Epithelial cell of prostate (primary cell): ENCODE measurements around the gene TRPC4AP.

Source experiments
- DNase-seq: peaks from one replicate; pipeline ENCODE4 v3.0.0-alpha.2; 2011; ENCODE audit warnings: low read depth, low spot score
- H3K27ac ChIP-seq: fragments of 450-650 bp; 2 replicates; pipeline ENCODE4 v1.5.1; 2017; ENCODE audit warnings: mild to moderate bottlenecking

TRPC4AP gene

DNA sequence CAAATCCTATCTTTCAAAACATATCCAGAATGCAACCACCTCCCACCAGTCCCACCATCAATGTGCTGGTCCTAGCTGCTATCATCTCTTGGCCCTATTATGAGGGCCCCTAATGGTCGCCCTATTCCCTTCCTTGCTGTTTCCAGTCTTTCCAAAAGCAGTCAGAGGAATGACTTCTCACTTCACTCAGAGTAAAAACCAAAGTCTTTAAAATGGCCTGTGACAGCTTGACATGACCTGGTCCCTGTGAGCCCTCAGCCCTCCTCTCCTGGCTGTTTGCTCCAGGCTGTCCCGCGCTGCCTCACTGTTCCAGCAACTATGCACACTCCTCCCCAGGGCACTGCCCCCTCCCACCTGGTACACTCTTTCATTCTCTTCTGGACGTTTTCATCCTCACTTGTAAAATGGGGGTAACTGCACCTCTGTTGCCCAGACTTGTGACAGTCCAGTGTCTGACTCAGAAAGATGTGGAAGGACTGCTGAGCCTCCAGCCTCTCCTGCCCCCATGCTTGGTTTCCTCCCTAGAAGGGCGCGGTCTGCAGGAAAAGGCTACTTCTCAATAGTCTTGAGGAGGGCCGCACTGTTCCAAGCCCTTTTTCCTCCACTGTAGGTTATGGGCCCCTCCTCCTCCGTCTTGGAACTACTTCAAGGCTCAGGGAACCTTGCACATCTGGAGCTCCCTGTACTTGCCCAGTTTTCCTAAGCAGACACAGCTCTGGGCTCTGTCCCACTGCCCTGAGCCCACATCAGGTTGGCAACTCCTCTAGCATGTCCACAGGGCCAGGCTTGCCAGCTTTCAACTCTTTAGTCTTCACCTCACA lies 72.3 kb downstream of the TRPC4AP start:
- no peak for DNase-seq
- no peak overlapping the region for H3K27ac ChIP-seq

DNA sequence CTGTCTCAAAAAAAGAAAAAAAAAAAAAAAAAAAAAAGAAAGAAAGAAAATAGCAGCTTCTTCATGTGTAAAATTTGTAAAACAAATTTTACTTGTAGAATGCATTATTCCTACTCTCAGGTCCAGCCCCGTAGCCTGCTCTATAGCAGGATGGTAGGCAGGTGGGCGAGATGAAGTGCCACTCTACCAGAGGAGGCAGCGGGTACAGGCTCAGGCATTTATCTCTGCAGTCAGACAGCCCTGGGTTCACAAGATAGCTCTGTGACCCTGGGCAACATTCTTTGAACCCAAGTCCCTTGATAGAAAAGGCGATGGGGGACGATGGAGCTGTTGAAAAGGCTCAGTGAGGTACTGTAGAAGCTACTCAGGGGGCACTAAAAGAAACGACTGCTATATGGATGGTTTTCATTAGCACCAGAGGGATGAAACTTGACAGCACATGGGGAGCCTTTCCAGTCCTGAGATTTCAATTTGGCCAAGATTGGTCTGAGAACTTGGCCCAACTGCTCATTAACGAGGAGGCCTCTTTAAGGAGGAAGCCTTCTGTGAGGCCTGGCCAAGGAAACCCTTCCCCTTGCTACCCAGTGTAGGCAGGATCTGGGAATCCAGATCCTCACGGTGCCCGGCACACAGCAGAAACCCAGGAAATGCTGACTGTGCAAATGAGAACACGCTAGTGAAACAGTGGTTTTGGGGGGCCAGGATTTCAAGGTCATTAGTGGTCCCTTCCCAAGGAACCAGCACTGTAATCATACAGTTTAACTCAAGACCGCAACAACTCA lies 73.8 kb downstream of the TRPC4AP start:
- H3K27ac ChIP-seq: no peak overlapping the region

GRCh38 chr20:35017099-35017835 lies 75.3 kb downstream of the TRPC4AP start:
- no peak overlapping the region for H3K27ac ChIP-seq
- no peak for DNase-seq

More for the DNA sequence above, 73.8 kb downstream of the TRPC4AP start:
- no peak for DNase-seq

GRCh38 chr20:35015863-35016193 lies 76.8 kb downstream of the TRPC4AP start:
- no peak overlapping the region for H3K27ac ChIP-seq
- no peak for DNase-seq

DNA sequence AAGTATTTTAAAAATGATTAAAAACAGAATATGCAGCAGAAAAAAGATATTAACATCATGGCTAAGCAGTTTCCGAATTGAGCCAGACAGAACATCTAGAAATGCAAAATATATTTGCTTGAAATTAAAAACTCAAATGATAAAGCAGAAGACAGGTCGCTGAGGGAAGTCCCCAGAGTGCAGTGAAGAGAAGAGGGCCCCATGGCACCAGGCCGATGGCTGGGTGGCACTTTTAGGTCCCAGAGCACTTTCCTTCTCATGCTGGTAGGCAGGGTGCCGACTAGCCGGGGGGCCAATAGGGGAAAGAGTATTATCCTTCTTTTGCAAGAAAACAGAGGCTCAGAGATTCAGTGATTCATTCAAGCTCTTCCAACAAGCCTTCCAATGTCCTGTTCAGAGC lies 78.1 kb downstream of the TRPC4AP start:
- no peak overlapping the region for H3K27ac ChIP-seq
- no peak for DNase-seq

- no peak for DNase-seq
- H3K27ac ChIP-seq: no peak overlapping the region
Observed at GRCh38 chr20:35013421-35014411, 78.9 kb downstream of the TRPC4AP start.

- H3K27ac ChIP-seq: no peak overlapping the region
Observed at GRCh38 chr20:35012227-35013069, 80.2 kb downstream of the TRPC4AP start.

GRCh38 chr20:35011589-35012226 lies 80.9 kb downstream of the TRPC4AP start:
- no peak for DNase-seq
- no peak overlapping the region for H3K27ac ChIP-seq

More at GRCh38 chr20:35012227-35013069, 80.2 kb downstream of the TRPC4AP start:
- DNase-seq: no peak

DNA sequence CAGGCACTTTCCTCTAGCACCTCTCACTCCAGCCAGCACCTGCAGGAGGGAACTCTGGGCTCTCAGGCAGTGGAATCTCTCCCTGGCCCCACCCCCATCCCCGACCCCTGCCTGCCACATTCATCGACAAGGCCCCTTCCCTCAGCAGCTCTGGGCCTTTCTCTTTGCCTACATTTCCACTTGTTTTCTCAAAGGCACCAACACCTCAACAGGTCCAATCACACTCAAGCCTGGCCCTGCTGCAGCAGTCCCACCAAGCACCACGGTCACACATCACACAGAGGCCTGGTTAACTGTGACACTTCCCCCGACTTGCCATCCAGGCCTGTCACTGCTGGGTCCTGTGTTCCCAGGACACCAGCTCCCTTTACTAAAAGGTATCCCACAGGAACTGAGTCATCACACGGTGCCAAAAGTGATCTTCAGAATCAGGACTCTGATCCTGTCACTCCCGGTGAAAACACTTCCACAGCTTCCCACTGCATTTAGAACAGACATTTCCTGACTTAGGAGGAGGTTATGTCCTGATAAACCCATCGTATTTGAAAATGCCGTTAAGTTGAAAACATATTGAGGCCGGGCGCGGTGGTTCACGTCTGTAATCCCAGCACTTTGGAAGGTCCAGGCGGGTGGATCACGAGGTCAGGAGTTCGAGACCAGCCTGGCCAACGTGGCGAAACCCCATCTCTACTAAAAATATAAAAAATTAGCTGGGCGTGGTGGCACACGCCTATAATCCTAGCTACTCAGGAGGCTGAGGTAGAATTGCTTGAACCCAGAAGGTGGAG lies 82.0 kb downstream of the TRPC4AP start:
- H3K27ac ChIP-seq: no peak overlapping the region
- no peak for DNase-seq

GRCh38 chr20:35009665-35010328 lies 82.8 kb downstream of the TRPC4AP start:
- DNase-seq: no peak
- H3K27ac ChIP-seq: no peak overlapping the region

DNA sequence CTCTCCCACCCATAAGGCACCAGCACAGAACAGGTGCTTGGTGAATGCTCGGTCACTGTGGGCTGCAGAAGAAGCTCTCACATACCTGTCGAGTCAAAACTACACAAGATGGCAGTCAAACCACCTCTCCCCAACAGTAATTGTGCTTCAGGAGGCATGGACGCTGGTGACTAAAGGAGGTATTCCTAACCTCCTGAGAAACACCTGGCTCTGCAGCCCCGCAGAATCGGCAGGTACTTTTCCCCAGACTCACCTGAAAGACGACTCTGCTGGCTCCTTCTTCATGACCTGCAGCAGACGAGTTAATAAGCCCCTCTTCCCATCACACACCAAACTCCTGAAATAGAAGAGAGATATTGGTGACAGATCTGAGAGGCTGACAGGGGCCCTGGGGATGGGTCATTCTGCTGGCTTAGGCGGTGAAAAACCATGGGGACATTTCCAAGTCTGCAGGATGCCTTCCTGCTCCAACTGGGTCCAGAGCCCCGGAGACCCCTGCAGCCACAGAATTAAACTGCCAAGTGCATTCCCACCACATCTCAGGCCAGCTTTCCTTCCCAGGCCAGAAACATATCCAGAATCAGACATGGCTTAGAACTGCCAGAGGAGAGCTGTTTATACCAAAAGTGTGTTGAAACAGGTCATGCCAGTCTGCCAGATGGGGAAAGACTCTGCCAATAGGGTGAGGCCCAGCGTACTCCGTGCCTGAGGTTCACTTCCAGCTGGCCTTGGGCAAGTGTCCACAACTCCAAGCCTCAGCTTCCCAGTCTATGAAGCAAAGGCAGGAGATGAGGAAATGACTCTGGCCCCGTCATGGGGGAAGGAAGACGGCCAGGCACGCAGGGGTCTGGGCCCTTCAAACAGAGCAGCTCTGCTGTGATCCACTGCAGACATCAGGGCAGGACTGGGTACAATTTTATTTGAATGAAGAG lies 83.9 kb downstream of the TRPC4AP start:
- H3K27ac ChIP-seq: no peak overlapping the region
- DNase-seq: no peak

- no peak for DNase-seq
- no peak overlapping the region for H3K27ac ChIP-seq
Observed at GRCh38 chr20:35007891-35008290, 84.7 kb downstream of the TRPC4AP start.

DNA sequence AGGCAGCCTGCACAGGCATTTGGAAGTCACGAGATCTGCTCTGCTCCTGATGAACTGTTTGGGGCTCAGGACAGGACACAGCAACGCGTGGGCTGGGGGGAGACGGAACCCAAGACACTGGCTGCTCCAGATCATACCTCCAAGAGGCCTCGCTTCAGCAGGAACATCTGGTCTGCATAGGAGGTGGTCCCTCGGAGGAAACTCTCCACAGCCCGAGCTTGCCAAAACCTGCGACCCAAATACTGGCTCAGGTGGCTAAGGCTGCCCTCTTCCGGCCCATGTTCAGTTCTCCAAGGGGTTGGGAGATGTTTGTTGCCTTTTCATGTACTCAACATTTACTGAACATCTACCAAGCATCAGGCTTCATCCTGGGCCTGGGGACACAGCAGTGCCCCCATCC lies 85.2 kb downstream of the TRPC4AP start:
- H3K27ac ChIP-seq: no peak overlapping the region
- no peak for DNase-seq

DNA sequence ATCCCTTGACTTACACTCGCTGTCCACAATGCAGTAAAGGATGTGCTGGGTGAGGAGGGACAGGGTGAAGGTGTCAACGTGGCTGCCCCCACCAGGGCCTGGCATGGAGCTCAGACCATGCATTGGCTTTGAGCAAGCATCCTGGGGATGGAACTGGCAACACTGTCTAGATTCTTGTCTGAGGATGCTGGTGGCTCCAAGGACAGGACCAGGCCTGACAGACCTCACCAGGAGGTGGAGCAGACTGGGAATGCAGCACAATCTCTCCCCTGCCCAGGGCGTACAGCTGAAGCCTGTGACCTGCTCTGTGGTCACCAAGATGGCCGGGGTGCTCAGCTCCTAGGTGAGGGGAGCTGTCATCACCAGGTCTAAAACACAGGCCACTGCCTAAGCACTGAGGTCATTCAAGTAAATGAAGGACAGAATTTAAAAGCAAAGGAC lies 86.1 kb downstream of the TRPC4AP start:
- DNase-seq: no peak
- no peak overlapping the region for H3K27ac ChIP-seq

DNA sequence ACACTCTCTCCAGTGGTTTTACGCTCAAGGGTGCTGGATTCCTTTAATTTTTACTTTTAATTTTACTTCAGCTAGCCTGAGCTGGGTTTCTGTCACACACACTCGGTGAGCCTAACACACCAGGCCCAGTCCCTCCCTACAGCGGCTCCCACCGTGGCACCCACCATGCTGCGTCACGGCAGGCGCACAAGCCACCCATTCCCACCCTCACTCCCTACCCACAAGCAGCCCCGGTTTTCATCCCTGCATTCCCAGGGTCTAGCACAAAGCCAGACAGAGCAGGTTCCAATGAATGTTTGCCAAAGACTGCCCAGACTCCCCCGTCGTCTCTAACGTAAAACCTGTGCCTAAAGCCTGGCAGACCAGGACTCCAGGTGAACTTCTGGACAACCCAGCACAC lies 86.6 kb downstream of the TRPC4AP start:
- no peak for DNase-seq
- no peak overlapping the region for H3K27ac ChIP-seq

DNA sequence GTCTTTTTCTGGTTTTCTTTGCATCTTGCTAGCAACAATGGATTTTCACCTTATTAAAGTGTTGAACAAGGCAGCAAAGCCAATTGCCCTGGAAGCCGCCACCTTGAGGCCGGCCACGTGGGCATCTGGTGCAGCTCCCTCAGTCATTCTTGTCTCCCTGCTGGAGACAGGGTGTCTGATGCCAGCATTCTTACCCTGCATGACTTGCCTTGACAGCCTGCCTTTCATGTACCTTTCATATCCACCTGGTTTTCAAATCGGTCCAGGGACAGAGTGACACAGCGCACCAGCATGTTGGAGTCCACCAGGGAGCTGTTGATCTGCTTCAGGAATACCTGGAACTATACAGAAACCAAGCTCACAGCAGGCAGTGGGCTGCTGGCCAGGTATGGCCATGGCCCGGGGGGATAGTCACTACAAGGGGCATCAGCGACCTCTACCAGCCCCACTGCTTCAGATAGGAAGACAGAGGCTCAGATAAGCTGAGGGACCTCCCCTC lies 87.1 kb downstream of the TRPC4AP start:
- no peak for DNase-seq
- no peak overlapping the region for H3K27ac ChIP-seq
